Embryonic facial prominence (tissue), 1 donor: Measurements from ENCODE around the gene SMPD1.
"Not testable (repeated sequence)": the region's sequence is repeated elsewhere in the genome, so short reads cannot be mapped to it uniquely, and the experiment has no call there.

Source experiments
- DNase-seq: peaks from one replicate; pipeline ENCODE4 v3.0.0-alpha.2; 2016; ENCODE audit errors: extremely low spot score

SMPD1 gene

GRCh38 chr11:6388748-6389147, 1.5 kb upstream of the SMPD1 start:
- DNase-seq = no peak

GRCh38 chr11:6390718-6391469, 620 bp downstream of the SMPD1 start:
- DNase-seq = no peak

GRCh38 chr11:6391537-6392134, 1.4 kb downstream of the SMPD1 start:
- no peak for DNase-seq

GRCh38 chr11:6392251-6392650, 2.0 kb downstream of the SMPD1 start:
- DNase-seq = not testable (repeated sequence)

- no peak for DNase-seq
These were observed 3.9 kb downstream of the SMPD1 start for GRCh38 chr11:6393989-6394670.

GRCh38 chr11:6395470-6396060, 5.3 kb downstream of the SMPD1 start:
- DNase-seq = no peak

GRCh38 chr11:6397156-6397555, 6.9 kb downstream of the SMPD1 start:
- DNase-seq = no peak

GRCh38 chr11:6397636-6398035, 7.4 kb downstream of the SMPD1 start:
- no peak for DNase-seq

- DNase-seq = no peak
These were observed 10.4 kb downstream of the SMPD1 start for GRCh38 chr11:6400431-6401345.

GRCh38 chr11:6401464-6401863, 11.2 kb downstream of the SMPD1 start:
- DNase-seq = no peak

GRCh38 chr11:6402061-6402470, 11.8 kb downstream of the SMPD1 start:
- no peak for DNase-seq

- DNase-seq = no peak
These were observed 12.3 kb downstream of the SMPD1 start for GRCh38 chr11:6402561-6402981.

GRCh38 chr11:6403539-6403938, 13.3 kb downstream of the SMPD1 start:
- DNase-seq = no peak

- DNase-seq = no peak
These were observed 14.2 kb downstream of the SMPD1 start for GRCh38 chr11:6404342-6405051.

- no peak for DNase-seq
These were observed 14.9 kb downstream of the SMPD1 start for GRCh38 chr11:6405052-6405667.

GRCh38 chr11:6405846-6406245, 15.6 kb downstream of the SMPD1 start:
- DNase-seq = no peak

- DNase-seq = no peak
These were observed 16.1 kb downstream of the SMPD1 start for GRCh38 chr11:6406370-6406769.

- DNase-seq = no peak
These were observed 20.6 kb downstream of the SMPD1 start for GRCh38 chr11:6410695-6411430.

GRCh38 chr11:6411594-6412031, 21.3 kb downstream of the SMPD1 start:
- DNase-seq = no peak

GRCh38 chr11:6413791-6414201, 23.5 kb downstream of the SMPD1 start:
- no peak for DNase-seq
